Keratinocyte (primary cell): ENCODE measurements around the gene KPNA4. TPM values are rescaled to one million over a fixed set of nuclear protein-coding genes. Genes with fewer than 3 reads are reported as not detected.

Experiments
- DNase-seq: peaks from one replicate; pipeline ENCODE4 v3.0.0-alpha.2; 2011; ENCODE audit warnings: low read depth, missing footprints, low spot score
- FAIRE-seq: peaks from 2 replicates; lab custom pipeline; 2011; peaks lifted over from hg19 to GRCh38; lab: Jason Lieb, UNC
- H2AFZ ChIP-seq: 2 replicates; pipeline ENCODE4 v1.6.0; 2012; ENCODE audit warnings: low read length, control low read depth, inconsistent platforms; ENCODE audit not compliant: control insufficient read depth
- H3K27ac ChIP-seq: 2 replicates; pipeline ENCODE4 v1.5.1; 2011; ENCODE audit warnings: low read length; ENCODE audit not compliant: control insufficient read depth, insufficient read depth
- H3K27me3 ChIP-seq: 3 replicates; pipeline ENCODE4 v1.6.0; 2011; ENCODE audit warnings: low read length; ENCODE audit not compliant: control insufficient read depth, insufficient read depth; ENCODE audit errors: extremely low read depth
- H3K36me3 ChIP-seq, 2 experiments: 2 replicates in 1 of 2; 3 replicates in 1 of 2; pipeline ENCODE4 v1.5.1; 2011; ENCODE audit warnings: low read length in 2 of 2, mild to moderate bottlenecking in 1 of 2; ENCODE audit not compliant: control insufficient read depth in 2 of 2, insufficient read depth in 2 of 2; ENCODE audit errors: extremely low read depth in 1 of 2
- H3K4me1 ChIP-seq: 3 replicates; pipeline ENCODE4 v1.5.1; 2011; ENCODE audit warnings: low read length; ENCODE audit not compliant: control insufficient read depth, insufficient read depth; ENCODE audit errors: extremely low read depth
- H3K4me2 ChIP-seq: 3 replicates; pipeline ENCODE4 v1.6.0; 2011; ENCODE audit warnings: low read depth, low read length; ENCODE audit not compliant: control insufficient read depth, insufficient read depth; ENCODE audit errors: extremely low read depth
- H3K4me3 ChIP-seq, 3 experiments: fragments of 200-600 bp in 1 of 3; sonication (generic) in 1 of 3; 2 replicates in 2 of 3; 3 replicates in 1 of 3; pipeline ENCODE4 v1.5.1; 2011 to 2016; ENCODE audit warnings: low read length in 3 of 3, mild to moderate bottlenecking in 3 of 3, control low read depth in 2 of 3, inconsistent platforms in 1 of 3, low read depth in 1 of 3, mixed read lengths in 1 of 3, mixed run types in 1 of 3, moderate library complexity in 1 of 3; ENCODE audit not compliant: control insufficient read depth in 2 of 3, insufficient read depth in 2 of 3; ENCODE audit errors: extremely low read depth in 1 of 3
- H3K79me2 ChIP-seq: 2 replicates; pipeline ENCODE4 v1.6.0; 2012; ENCODE audit warnings: low read length; ENCODE audit not compliant: control insufficient read depth, insufficient read depth
- H3K9ac ChIP-seq: 3 replicates; pipeline ENCODE4 v1.6.0; 2011; ENCODE audit warnings: low read length; ENCODE audit not compliant: control insufficient read depth, insufficient read depth; ENCODE audit errors: extremely low read depth
- H3K9me1 ChIP-seq: 3 replicates; pipeline ENCODE4 v1.6.0; 2011; ENCODE audit warnings: low read length; ENCODE audit not compliant: control insufficient read depth, insufficient read depth; ENCODE audit errors: extremely low read depth
- H3K9me3 ChIP-seq: 2 replicates; pipeline ENCODE4 v1.5.1; 2012; ENCODE audit warnings: low read depth, low read length; ENCODE audit not compliant: control insufficient read depth
- H4K20me1 ChIP-seq: 3 replicates; pipeline ENCODE4 v1.6.0; 2011; ENCODE audit warnings: low read length; ENCODE audit not compliant: control insufficient read depth, insufficient read depth; ENCODE audit errors: extremely low read depth
- EZH2 ChIP-seq: IDR thresholded peaks from one replicate; pipeline ENCODE4 v1.6.1; 2012; ENCODE audit warnings: inconsistent platforms, mild to moderate bottlenecking, low read length, moderate library complexity
- dilution Hi-C: fragments of 300-500 bp; cut with MboI; formaldehyde crosslinking; loops from one replicate; pipeline ENCODE4 v1.7.0; 2020; ENCODE audit warnings: low sequenced_read_pairs; ENCODE audit not compliant: extremely low pct_ligation_motif_present
- polyA plus RNA-seq, 5 experiments: library from polyadenylated mRNA; depleted of rRNA in 3 of 5; stranded (reverse) in 3 of 5; stranded (forward) in 1 of 5; unstranded in 1 of 5; fragments of >200 nt; gene quantifications; 1 replicate in 1 of 5; 2 replicates in 3 of 5; 3 replicates in 1 of 5; pipeline versions ENCODE4 v1.2.1 to v1.2.3, GENCODE V29; 2011 to 2012; ENCODE audit warnings: missing spikeins in 2 of 5, low read depth in 1 of 5, low replicate concordance in 1 of 5
- TF ChIP-seq, protein P1 (sequence below), 3 experiments: IDR thresholded peaks in 1 of 3; conservative IDR thresholded peaks in 1 of 3; optimal IDR thresholded peaks in 1 of 3; 2 replicates in 2 of 3; 3 replicates in 1 of 3; pipeline versions ENCODE3 to v1.5.1; 2011; ENCODE audit warnings: low read length in 3 of 3, mild to moderate bottlenecking in 3 of 3, moderate library complexity in 2 of 3, control low read depth in 1 of 3, inconsistent platforms in 1 of 3; ENCODE audit not compliant: insufficient read depth in 2 of 3; ENCODE audit errors: extremely low read depth in 1 of 3

KPNA4 gene
- polyA plus RNA-seq, 1 donor (not counting 4 experiments of a cell fraction or from before 2014, with no cell fraction given): 42.0 TPM

DNA sequence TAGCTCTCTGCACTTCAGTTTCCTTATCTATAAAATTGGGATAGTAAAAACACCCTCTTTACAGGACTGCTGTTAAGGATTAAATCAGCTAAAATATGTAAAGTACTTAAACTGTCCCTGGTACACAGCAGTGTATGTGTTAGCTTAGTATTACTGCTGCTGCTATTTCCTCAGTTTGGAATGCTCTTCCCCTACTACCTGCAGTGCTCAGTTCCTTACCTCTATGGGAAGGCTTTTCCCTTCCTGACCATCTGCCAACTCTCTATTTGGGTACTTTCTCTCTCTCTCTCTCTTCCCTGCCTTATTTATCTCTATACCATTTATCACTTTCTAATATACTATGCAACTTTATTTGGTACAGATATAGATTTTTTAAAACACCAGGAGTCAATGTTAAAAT, 26.5 kb downstream of the KPNA4 start:
- no peaks in the 10 kb centered on the region for H3K4me1 ChIP-seq
- peaks cover 71% of the 10 kb centered on the region for H3K79me2 ChIP-seq
- H3K36me3 ChIP-seq: peaks cover 0 to under 1% of the 10 kb centered on the region in 2 experiments
- H2AFZ ChIP-seq: no peak overlapping the region
- H3K9me3 ChIP-seq: no peaks in the 10 kb centered on the region
- FAIRE-seq (no peak), DNase-seq (no peak)
- dilution Hi-C loops: no loop called here
- no peak overlapping the region for H3K4me2 ChIP-seq
- TF ChIP-seq, protein P1, sequence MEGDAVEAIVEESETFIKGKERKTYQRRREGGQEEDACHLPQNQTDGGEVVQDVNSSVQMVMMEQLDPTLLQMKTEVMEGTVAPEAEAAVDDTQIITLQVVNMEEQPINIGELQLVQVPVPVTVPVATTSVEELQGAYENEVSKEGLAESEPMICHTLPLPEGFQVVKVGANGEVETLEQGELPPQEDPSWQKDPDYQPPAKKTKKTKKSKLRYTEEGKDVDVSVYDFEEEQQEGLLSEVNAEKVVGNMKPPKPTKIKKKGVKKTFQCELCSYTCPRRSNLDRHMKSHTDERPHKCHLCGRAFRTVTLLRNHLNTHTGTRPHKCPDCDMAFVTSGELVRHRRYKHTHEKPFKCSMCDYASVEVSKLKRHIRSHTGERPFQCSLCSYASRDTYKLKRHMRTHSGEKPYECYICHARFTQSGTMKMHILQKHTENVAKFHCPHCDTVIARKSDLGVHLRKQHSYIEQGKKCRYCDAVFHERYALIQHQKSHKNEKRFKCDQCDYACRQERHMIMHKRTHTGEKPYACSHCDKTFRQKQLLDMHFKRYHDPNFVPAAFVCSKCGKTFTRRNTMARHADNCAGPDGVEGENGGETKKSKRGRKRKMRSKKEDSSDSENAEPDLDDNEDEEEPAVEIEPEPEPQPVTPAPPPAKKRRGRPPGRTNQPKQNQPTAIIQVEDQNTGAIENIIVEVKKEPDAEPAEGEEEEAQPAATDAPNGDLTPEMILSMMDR (optimal IDR thresholded peaks at IDR 0.05 in 1 of 3, IDR thresholded peaks at IDR 0.05 in 1 of 3, conservative IDR thresholded peaks at IDR 0.05 in 1 of 3; ENCODE audit: extremely low read depth in 1 of 3, insufficient read depth in 2 of 3, low read length in 3 of 3): no peak
- no peak for TF ChIP-seq EZH2
- no peaks in the 10 kb centered on the region for H3K9me1 ChIP-seq
- no peak overlapping the region for H3K9ac ChIP-seq
- peaks cover 18% of the 10 kb centered on the region for H4K20me1 ChIP-seq
- H3K27me3 ChIP-seq: no peaks in the 10 kb centered on the region
- no peak overlapping the region for H3K27ac ChIP-seq
- no peak overlapping the region for H3K4me3 ChIP-seq

DNA sequence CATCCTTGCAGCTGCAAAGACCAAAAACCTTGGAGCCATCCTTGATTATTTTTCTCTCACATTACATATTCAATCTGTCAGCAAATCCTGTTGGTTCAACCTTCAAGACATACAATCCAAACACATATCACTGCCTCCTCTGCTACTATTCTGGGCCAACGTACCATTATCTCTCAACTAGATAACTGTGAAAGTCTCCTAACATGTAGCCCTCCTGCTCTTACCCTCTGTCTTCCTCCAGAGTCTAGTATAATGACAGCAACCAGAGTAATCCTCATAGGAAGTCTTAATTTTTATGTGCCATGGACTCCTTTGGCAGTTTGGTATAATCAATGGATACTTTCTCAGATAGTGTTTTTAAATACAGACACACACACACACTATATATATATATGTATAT, 27.6 kb downstream of the KPNA4 start:
- Histone ChIP-seq H2AFZ (no peak overlapping the region), H3K9me3 (no peaks in the 10 kb centered on the region), H3K4me2 (no peak overlapping the region), H3K27me3 (no peaks in the 10 kb centered on the region), H3K9me1 (no peaks in the 10 kb centered on the region), H3K4me3 (no peak overlapping the region), H3K4me1 (no peaks in the 10 kb centered on the region), H3K36me3 (peaks cover 0 to 3% of the 10 kb centered on the region in 2 experiments), H3K27ac (no peak overlapping the region), H3K9ac (no peak overlapping the region), H3K79me2 (peaks cover 60% of the 10 kb centered on the region), H4K20me1 (peaks cover 13% of the 10 kb centered on the region)
- dilution Hi-C loops: no loop called here
- FAIRE-seq: no peak
- no peak for DNase-seq
- no peak for TF ChIP-seq EZH2
- TF ChIP-seq, protein P1 (optimal IDR thresholded peaks at IDR 0.05 in 1 of 3, IDR thresholded peaks at IDR 0.05 in 1 of 3, conservative IDR thresholded peaks at IDR 0.05 in 1 of 3; ENCODE audit: extremely low read depth in 1 of 3, insufficient read depth in 2 of 3, low read length in 3 of 3): no peak
